GM19351 (cell line): ENCODE measurements around the gene KIAA1671.
"Not testable (repeated sequence)": the region's sequence is repeated elsewhere in the genome, so short reads cannot be mapped to it uniquely, and the experiment has no call there.

Experiments used
- ATAC-seq: cut with Tn5 transposase; IDR thresholded peaks from one replicate; pipeline ENCODE4 v1.9.1; 2021; ENCODE audit warnings: mild to moderate bottlenecking, moderate library complexity; ENCODE audit not compliant: unreplicated experiment

The KIAA1671 gene

DNA sequence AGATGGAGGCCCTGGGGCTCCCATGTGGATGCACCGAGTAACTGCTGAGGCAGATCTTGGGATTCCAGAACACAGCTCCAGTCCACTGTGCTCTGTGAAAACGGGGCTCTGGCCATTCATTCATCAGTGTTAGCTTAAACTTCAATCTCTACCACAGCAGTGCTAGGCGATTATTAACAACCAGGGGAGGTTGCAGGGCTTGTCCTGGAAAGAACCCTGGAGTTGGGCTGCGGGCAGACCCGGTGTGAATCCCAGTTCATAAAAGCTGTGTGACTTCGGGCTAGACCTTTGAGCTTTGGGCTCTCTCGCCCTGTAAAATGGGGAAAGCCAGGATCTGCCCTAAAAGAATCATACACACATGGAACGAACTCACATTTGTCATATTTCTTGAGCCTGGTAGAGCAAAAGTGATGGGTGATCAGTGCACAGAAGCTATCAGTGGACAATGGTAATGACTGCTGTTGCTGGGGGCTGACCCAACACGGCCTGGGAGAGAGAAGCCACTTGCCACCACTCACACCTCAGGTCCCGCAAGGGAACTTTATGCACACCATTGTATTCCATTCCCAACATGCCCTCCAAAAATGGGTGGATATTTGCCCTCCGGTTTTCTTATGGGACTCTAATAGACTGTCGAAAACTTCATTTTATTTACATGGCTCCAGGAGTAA, 231.6 kb downstream of the KIAA1671 start:
- no peak for ATAC-seq

- ATAC-seq = no peak
Observed at GRCh38 chr22:25186140-25186539, 233.6 kb downstream of the KIAA1671 start.

DNA sequence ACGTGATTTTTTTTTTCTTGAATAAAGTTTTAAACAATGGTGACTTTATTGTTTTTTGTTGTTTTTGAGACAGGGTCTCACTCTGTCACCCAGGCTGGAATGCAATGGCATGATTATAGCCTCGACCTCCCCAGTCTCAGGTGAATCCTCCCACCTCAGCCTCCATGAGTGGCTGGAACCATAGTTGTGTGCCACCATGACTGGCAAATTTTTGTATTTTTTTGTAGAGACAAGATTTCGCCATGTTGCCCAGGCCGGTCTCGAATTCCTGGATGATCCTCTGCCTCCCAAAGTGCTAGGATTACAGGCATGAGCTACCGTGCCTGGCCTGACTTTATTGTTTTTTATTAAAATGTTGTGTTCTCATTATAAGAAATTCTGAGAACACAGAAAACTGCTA, 235.0 kb downstream of the KIAA1671 start:
- ATAC-seq = no peak

- ATAC-seq = no peak
Observed at GRCh38 chr22:25192406-25192805, 239.9 kb downstream of the KIAA1671 start.

DNA sequence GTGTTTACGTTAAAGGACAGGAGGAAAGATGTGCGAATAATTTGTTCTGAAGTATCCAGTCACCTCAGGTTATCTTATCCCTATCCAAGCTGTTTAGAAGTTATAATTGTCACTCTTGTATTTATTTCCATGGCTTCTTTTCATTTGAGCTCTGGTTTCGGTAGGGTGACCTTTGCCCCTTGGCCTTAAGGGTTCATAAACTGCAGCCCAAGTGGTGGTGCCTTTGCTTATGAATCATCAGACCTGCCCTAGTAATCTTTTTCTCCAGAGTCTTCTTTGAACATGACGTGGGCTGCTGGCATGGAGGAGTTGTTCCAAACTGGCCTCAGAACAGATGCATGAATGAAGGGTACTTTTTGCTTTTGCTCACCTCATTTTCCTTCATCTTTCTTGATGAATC, 240.6 kb downstream of the KIAA1671 start:
- ATAC-seq = no peak

- no peak for ATAC-seq
Observed at GRCh38 chr22:25193548-25193947, 241.0 kb downstream of the KIAA1671 start.

DNA sequence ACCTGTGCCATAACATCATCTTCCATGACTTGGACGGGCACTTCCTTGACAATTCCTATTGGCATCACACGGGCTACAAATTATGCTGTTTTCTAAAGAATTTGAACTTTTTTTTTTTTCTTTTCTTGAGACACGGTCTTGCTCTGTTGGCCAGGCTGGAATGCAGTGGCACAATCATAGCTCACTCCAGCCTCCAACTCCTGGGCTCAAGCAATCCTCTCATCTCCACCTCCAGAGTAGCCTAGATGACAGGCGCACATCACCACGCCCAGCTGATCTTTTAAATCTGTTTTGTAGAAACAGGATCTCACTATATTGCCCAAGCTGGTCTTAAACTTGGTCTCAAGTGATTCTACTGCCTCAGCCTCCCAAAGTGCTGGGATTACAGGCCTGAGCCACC, 243.8 kb downstream of the KIAA1671 start:
- ATAC-seq = no peak

- ATAC-seq = no peak
Observed at GRCh38 chr22:25197340-25197739, 244.8 kb downstream of the KIAA1671 start.

GRCh38 chr22:25199731-25200520, 247.4 kb downstream of the KIAA1671 start, which contains the start of gene CRYBB3:
Gene CRYBB3, plus strand, starts transcription at chr22:25199858. Its CDS starts 1,539 bp downstream, at chr22:25201397.
- no peak for ATAC-seq

DNA sequence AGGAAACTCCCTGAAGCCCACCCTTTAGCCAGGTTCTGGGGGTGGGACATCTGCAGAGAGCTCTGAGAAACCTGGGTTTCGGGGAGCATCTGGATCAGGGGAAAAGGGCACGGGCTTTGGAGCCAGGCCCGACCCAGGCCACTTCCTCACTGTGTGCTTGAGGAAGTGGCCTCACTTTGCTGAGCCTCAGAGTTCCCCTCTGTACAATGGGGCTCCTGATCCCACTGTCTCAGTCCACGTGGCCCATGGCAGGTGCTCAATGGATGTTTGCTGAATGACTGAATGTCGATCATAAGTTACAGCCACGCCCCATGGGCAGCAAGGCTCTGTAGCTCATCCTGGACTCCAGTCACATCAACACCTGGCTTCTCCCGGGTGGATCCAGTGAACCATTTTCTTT, 248.5 kb downstream of the KIAA1671 start:
- ATAC-seq = no peak

- no peak for ATAC-seq
Observed at GRCh38 chr22:25201557-25202273, 249.2 kb downstream of the KIAA1671 start.

- no peak for ATAC-seq
Observed at GRCh38 chr22:25202290-25202921, 249.9 kb downstream of the KIAA1671 start.

- no peak for ATAC-seq
Observed at GRCh38 chr22:25203082-25203481, 250.6 kb downstream of the KIAA1671 start.

GRCh38 chr22:25204547-25204946, 252.0 kb downstream of the KIAA1671 start:
- ATAC-seq = not testable (repeated sequence)

DNA sequence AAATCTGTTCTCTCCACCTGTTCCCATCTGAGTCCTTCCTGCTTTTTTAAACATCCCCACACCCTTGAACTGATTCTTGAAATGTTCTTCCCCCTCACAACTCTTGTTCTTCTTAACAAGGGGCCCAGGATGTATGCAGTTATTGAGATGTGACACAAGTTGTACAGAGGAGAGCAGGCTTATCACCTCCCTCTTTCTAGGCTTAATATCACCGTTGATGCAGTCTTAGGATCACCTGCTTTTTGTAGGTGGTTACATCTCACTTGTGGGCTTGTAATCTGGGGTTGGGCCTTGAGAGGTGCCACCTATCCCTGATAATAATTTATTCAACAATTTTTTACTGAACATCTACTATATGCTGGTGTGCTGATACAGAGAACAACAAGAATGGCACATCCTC, 253.3 kb downstream of the KIAA1671 start:
- no peak for ATAC-seq

DNA sequence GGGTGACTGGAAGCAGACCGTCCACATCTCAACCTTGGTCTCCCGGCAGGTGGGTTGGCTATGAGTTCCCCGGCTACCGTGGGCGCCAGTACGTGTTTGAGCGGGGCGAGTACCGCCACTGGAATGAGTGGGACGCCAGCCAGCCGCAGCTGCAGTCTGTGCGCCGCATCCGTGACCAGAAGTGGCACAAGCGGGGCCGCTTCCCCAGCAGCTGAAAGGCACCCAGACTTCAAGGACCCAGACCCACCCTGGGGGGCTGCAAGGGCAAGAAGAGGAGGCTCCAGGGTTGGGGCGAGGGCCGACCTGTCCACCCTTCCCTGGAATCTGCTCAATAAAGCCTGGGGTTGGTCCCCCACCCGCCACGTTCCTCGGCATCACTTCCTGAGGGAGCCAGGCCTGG, 254.5 kb downstream of the KIAA1671 start:
- no peak for ATAC-seq

GRCh38 chr22:25207553-25208157, 255.1 kb downstream of the KIAA1671 start:
- no peak for ATAC-seq

DNA sequence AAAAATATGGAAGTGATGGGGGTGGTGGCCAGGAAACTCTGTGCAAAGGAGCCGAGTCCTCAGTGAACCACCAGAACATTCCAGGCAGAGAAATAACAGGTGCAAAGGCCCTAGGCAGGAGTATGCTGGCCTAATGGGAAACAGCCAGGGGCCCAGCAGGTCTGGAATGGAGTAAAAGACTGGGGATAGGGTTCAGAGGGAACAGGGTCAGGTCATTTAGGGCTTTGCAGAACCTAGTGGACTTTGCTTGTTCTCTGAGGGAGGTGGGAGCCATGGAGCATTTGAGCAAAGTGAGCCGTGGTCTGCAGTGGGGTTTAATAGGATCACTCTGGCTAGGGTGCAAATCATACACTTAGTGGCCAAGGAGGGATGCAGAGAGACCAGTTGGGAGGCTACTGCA, 255.8 kb downstream of the KIAA1671 start:
- ATAC-seq = no peak

- no peak for ATAC-seq
Observed at GRCh38 chr22:25208743-25209505, 256.4 kb downstream of the KIAA1671 start.

- no peak for ATAC-seq
Observed at GRCh38 chr22:25210793-25211192, 258.3 kb downstream of the KIAA1671 start.
